HuH-7 (cell line): ENCODE results near the gene PROM1.

ENCODE experiments used
- DNase-seq: peaks from one replicate; pipeline ENCODE4 v3.0.0; 2011; ENCODE audit warnings: low spot score

PROM1 gene

DNA sequence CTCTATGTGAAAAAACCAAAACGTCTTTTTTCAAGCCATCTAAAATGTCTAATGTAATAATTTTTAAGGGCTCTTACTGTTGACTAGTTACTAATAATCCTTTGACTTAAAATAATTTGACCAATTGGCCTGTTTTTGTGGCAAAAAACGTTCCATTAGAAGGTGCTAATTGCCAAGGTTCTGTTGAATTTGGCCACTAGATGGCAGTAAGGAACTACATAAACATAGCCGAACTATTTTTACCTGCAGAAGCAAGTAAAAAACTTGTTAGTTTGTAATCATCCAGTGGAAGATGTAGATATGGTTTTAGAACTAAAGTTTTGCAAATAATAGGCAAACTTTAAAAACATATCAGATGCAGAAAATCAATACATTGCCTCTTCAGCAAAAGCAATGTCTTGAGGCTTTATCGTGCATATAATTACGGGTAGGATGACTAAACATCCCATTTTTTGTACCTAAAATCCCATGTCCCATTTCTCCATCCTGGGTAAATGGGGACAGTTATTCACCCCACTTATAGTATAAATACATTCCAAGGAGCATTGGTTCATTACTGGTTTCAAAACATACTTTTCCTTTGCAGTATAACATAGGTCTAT lies 57.6 kb downstream of the PROM1 start:
- DNase-seq = peak; percentile 43

- DNase-seq = no peak
Measured at GRCh38 chr4:16025268-16025667, 58.6 kb downstream of the PROM1 start.

DNA sequence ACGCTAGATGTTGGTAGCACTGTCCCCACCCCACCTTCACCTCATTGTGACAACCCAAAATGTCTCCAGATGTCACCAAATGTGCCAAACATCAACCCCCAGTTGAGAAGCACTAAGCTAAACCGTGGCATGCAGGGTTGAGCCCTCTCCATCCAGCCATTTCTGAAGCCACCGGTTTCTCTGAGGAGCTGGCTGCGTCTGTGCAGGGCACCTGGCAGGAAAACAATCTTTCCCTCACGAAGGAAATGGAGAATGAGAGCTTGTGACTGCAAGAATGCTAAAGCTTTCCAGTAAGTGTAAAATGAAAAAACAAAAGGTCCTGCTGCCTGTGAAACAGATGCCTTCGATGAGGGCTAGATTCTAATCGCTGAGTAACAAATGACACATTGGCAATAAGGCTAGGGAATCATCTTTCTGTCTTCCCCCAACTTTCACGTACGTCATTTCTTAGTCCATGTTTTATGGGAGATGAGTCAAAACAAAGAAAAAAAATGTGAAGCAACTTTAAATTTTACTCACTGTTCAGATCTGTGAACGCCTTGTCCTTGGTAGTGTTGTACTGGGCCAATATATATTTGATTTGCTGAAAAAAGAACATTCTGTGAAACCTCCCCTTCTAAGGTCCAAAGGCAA lies 59.9 kb downstream of the PROM1 start:
- DNase-seq = no peak

- DNase-seq = no peak
Measured at GRCh38 chr4:16021804-16022560, 61.8 kb downstream of the PROM1 start.

- no peak for DNase-seq
Measured at GRCh38 chr4:16019649-16020048, 64.2 kb downstream of the PROM1 start.

DNA sequence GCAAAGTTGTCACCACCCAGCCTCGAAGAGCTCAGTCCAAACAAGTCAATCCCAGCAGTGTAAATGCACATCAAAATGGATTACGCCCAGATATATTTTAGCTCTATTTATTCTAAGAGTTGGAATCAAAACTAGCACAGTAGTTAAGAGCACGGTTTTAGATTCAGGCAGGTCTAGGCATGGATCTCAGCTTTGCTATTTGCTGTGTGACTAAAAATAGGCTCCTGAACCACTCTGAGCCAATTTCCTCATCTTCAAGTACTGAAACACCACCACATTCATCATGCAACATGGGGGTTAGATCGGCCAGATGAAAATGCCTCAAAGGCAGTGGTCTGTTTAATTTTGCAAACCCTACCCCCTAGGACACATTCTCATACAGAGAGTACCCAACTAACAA lies 65.0 kb downstream of the PROM1 start:
- DNase-seq = no peak

DNA sequence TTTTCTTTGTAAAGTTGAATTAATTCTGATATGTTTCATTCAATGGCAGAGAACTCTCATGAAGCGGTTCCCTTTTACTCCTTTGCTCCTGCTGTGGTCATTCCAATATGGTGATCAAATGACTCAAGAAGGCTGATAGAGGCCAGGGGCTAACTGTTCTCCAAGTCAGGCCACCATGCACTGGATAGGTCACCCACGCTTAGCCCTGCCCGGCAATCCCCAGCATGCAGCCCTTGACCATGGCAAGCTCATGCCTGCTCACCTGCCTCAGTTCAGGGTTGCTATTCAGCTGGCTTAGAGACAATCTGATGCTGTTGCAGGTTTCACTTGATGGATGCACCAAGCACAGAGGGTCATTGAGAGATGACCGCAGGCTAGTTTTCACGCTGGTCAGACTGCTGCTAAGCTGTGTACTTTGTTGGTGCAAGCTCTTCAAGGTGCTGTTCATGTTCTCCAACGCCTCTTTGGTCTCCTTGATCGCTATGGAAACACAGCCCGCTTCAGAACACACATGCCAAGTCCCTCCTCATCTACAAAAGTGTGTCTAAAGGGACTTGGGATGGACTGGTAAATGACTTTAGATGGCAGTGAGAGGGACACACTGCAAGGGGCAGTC lies 65.7 kb downstream of the PROM1 start:
- DNase-seq = no peak

DNA sequence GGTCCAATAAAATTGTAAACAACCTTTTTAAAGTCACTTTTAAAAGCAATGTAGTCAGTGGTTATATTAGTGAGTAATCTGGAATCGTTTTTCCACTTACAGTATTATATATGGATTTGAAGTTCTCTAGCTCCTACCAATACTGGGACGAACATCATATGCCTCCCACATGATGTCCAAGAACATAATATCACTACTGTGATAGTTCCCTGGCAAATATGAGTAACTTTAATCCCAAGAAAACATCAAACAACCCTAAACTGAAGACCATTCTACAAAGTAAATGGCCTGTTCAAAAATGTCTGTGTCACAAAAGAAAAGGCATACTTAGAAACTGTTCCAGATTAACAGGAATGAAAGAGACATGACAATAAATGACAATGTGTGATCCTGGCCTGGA lies 67.3 kb downstream of the PROM1 start:
- no peak for DNase-seq

GRCh38 chr4:16011173-16011572 lies 72.7 kb downstream of the PROM1 start:
- DNase-seq = no peak

- no peak for DNase-seq
Measured at GRCh38 chr4:16009153-16009552, 74.7 kb downstream of the PROM1 start.

GRCh38 chr4:16007471-16008095 lies 76.2 kb downstream of the PROM1 start:
- DNase-seq = no peak

DNA sequence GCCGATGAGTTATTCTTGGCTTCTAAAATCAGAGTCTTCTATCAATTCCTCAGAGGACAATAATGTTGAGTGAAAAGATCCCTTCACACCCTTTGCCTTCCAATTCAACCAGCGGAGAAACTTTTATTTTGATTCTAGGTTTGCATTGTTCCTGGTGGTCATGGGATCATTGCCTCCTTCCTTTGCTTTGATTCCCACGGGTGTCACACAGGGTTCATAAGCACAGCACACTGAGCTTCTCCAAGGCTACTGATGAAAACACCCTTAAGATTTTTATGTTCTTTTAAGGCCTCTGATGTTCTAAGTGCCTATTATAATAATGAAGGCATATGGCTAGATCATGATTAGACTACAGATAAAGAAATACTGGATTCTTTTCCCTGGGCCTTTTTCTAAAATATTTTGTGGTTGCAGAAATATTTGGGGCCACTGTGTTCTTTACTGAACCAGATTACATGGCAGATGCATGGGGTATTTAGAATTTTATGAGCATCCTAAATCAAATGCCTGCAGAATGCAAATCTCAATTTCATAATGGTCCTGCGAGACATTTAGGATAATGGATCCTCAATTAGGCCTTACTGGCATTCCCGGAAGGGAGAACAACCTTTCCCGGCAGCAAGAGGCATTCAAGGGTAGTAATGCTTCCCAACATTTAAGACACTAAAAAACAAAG lies 76.9 kb downstream of the PROM1 start:
- DNase-seq = no peak

- no peak for DNase-seq
Measured at GRCh38 chr4:16005676-16006075, 78.1 kb downstream of the PROM1 start.

DNA sequence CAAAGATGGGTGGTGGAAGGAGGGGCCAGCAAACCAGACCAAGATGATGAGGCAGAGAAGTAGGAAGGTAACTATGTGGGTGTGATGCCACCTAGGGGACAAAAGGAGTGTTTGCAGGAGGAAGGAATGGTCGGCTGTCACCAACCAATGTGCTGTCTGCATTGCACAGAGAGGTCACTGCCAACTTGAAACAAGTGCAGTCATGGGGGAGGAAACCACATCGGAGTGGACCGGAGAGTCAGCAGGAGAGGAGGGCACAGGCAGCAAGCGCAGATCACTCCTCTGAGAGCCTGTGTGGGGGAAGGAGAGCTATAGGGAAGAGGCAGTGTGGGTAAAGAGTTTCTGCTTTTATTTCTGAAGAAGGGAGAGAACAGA lies 82.4 kb downstream of the PROM1 start:
- peak; percentile 75 for DNase-seq

GRCh38 chr4:16000708-16001483 lies 82.9 kb downstream of the PROM1 start:
- no peak for DNase-seq

GRCh38 chr4:15996773-15997172 lies 87.0 kb downstream of the PROM1 start:
- DNase-seq = no peak

GRCh38 chr4:15995826-15996225 lies 88.0 kb downstream of the PROM1 start:
- no peak for DNase-seq

DNA sequence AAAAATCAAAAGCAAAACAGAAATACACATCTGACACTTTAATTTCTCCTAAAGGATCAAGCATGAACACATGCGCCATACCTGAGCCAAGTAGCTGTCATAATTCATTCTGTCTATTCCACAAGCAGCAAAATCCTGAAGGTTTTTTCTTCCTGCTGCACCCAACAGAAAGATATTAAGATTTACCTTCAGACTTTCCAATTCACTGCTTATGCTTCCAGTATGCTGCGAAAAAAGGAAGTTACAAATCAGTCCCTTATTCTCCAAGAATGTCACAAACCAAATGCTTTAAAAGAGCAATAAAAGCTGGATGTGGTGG lies 91.7 kb downstream of the PROM1 start:
- no peak for DNase-seq

GRCh38 chr4:15990570-15991285 lies 93.1 kb downstream of the PROM1 start:
- DNase-seq = no peak

DNA sequence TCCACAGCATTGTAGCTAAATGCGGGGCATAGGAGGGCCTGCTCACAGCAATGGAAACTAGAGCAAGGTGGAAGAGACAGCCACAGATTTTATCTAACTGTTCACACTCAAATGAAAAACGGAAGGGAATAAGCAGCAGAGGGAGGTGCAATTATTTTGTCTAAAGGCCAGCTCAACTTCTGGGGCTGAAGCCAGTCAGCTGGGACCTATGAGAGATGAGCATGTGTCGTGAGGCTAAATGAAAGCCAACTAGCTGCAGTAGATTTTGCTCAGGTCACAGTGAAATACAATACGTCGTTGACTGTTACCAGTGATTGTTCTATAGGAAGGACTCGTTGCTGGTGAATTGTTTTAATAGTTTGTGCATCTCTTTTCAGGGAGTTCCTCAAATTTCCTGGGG lies 94.4 kb downstream of the PROM1 start:
- no peak for DNase-seq

GRCh38 chr4:15988222-15988621 lies 95.6 kb downstream of the PROM1 start:
- DNase-seq = no peak
